HEK293 (cell line): ENCODE data around the gene DHX38.

ENCODE experiments used
- YY1 ChIP-seq: fragments of 450-650 bp; formaldehyde crosslinking; IDR thresholded peaks from 2 replicates; pipeline ENCODE4 v1.5.1; 2018; ENCODE audit warnings: missing biosample characterization, missing genetic modification characterization
- ZSCAN16 ChIP-seq: fragments of 450-650 bp; formaldehyde crosslinking; IDR thresholded peaks from 2 replicates; pipeline ENCODE4 v1.5.1; 2016; ENCODE audit warnings: missing biosample characterization, missing genetic modification characterization

GRCh38 chr16:72109300-72109699 is 15.7 kb downstream of the DHX38 start:
- TF ChIP-seq ZSCAN16 (tag by site-specific recombination) (no peak), YY1 (tag by site-specific recombination) (no peak)
